GM21390 (cell line): ENCODE measurements around the gene OOSP2.

Source experiments
- ATAC-seq: cut with Tn5 transposase; IDR thresholded peaks from one replicate; pipeline ENCODE4 v1.9.1; 2021; ENCODE audit not compliant: unreplicated experiment

OOSP2 gene

DNA sequence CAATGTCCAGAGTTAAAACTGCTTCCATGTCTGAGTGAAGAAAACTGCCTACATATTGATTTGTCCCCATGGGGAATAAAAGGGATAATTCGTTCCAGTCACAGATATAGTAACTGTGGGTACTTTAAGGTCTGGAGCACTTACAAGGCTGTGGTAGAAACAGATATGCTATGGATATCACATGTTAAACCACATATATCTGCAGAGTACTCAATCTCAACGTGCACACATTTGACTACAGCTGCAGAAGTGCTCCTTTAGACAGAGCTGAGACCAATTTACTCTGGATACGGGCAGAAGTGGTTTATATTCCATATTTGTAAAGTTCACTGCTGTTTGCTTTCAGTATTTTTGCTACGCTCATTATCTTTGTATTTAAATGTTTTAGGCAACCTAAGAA lies 38.5 kb downstream of the OOSP2 start:
- no peak for ATAC-seq

DNA sequence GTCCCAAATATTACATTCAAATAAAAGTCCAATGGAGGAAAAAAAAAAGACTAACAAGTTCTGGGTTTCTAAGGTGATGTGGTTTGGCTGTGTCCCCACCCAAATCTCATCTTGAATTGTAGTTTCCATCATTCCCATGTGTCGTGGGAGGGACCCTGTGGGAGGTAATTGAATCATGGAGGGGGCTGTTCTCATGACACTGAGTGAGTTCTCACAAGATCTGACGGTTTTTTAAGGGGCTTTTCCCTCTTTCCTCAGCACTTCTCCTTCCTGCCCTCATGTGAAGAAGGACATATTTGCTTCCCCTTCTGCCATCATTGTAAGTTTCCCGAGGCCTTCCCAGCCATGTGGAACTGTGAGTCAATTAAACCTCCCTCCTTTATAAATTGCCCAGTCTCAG lies 40.3 kb downstream of the OOSP2 start:
- ATAC-seq: no peak

DNA sequence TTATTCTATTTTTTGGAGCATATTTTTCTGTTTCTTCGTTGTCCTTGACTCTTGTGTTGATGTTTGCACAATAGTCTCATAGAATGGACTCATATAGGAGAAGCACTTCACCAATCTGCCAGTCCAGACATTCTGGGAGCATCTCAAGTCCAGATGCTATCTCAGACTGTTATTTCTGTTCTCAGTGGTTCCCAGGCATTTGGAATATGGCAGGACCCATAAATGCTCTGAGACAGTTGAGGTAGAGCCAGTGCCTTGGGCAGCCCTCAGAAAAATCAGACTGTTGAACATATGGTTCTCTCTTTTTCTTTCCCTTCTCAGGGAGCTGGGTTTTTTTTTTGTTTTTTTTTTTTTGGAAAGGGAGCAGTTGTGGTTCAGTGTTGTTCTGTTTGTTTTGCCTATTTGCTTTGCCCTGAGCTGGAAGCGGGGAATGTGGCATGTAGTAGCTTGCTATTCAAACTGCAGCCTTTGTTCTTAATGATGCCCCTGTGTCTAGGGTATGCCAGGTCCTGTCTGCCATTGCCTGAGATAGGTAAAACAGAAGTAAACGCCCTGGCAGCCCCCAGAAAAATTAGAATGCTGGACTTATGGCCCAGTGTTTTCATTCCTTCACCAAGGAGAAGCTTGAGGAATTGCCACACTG lies 44.5 kb downstream of the OOSP2 start:
- no peak for ATAC-seq

DNA sequence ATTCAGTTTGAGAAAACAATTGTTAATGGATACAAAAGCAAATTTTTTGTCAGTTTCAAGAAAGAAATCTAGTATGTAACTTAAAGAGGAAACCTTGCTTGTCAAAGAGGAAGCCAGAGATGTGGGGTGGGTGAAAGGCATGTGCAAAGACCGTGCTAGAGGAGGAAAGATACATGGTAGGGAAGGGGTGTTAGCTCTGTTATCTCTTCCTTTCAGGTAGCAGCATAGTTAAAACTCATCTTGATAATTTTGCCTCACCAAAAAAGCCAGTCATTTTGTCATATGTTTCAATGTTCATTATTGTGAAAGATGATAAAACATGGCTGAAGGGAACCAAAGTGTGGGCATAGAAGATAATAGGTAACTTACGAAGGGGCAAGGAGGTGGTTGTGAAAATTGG lies 45.7 kb downstream of the OOSP2 start:
- ATAC-seq: no peak

DNA sequence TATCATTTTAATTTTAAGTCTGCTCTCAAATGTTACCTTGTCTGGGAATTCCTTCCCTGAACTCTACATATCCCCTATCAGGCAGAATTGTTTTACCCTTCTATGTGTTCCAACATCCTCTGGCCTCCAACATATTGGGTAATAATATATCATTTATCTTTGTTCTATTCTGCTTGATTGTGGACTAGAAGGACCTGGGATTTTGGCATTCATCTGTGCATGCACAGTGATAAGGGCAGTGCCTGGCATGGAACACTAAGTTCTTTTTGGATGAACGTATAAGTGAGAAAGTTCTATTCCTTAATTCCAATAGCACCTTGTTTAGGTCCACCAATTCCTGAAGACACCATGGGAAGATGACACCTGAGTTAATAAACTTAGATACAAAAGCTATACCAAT lies 47.0 kb downstream of the OOSP2 start:
- ATAC-seq: no peak

GRCh38 chr11:60088364-60088763 lies 48.2 kb downstream of the OOSP2 start, which contains the start of gene MS4A2:
Gene MS4A2 (plus strand): TSS chr11:60088664. CDS start chr11:60088766, 102 bp downstream.
- ATAC-seq: no peak

GRCh38 chr11:60095477-60096120 lies 55.4 kb downstream of the OOSP2 start:
- ATAC-seq: no peak

GRCh38 chr11:60097189-60097588 lies 57.0 kb downstream of the OOSP2 start:
- ATAC-seq: no peak
